OCI-LY1 (cell line): ENCODE measurements around the gene MTSS2.

Experiments used
- H2AFZ ChIP-seq: fragments of 200-600 bp; sonication (generic), shearing (Covaris generic); 2 replicates; pipeline ENCODE4 v1.6.0; 2014; ENCODE audit warnings: antibody characterized with exemption, mild to moderate bottlenecking, low read length
- H3F3A ChIP-seq: fragments of 200-600 bp; sonication (generic), shearing (Covaris generic); 2 replicates; pipeline ENCODE4 v1.6.0; 2014; ENCODE audit warnings: mild to moderate bottlenecking, antibody characterized with exemption, low read length, moderate library complexity; ENCODE audit not compliant: insufficient read depth
- H3K27ac ChIP-seq: fragments of 200-600 bp; sonication (generic); 2 replicates; pipeline ENCODE4 v1.5.1; 2014; ENCODE audit warnings: low read length, mixed run types, mild to moderate bottlenecking, low read depth; ENCODE audit not compliant: poor library complexity, severe bottlenecking
- H3K27me3 ChIP-seq: fragments of 200-600 bp; sonication (generic); 2 replicates; pipeline ENCODE4 v1.6.0; 2014; ENCODE audit warnings: antibody characterized with exemption, mild to moderate bottlenecking, low read length, moderate library complexity; ENCODE audit not compliant: insufficient read depth
- H3K36me3 ChIP-seq: fragments of 200-600 bp; sonication (generic); 2 replicates; pipeline ENCODE4 v1.6.1; 2014; ENCODE audit warnings: mild to moderate bottlenecking, antibody characterized with exemption, low read length, moderate library complexity, mixed read lengths; ENCODE audit not compliant: insufficient read depth
- H3K4me1 ChIP-seq: fragments of 200-600 bp; sonication (generic); 2 replicates; pipeline ENCODE4 v1.5.1; 2014; ENCODE audit warnings: mild to moderate bottlenecking, low read length, moderate library complexity; ENCODE audit not compliant: insufficient read depth, severe bottlenecking
- H3K4me2 ChIP-seq: fragments of 200-600 bp; sonication (generic), shearing (Covaris generic); 2 replicates; pipeline ENCODE4 v1.6.1; 2014; ENCODE audit warnings: low read length
- H3K4me3 ChIP-seq: fragments of 200-600 bp; sonication (generic); 2 replicates; pipeline ENCODE4 v1.5.1; 2014; ENCODE audit warnings: low read length, low read depth, mild to moderate bottlenecking, mixed read lengths; ENCODE audit not compliant: poor library complexity, severe bottlenecking
- H3K79me2 ChIP-seq: fragments of 200-600 bp; shearing (Covaris generic); 2 replicates; pipeline ENCODE4 v1.6.1; 2016; ENCODE audit warnings: mixed run types, low read length, mixed read lengths; ENCODE audit not compliant: insufficient read depth
- H3K9ac ChIP-seq: fragments of 200-600 bp; sonication (generic), shearing (Covaris generic); 2 replicates; pipeline ENCODE4 v1.6.1; 2014; ENCODE audit warnings: mild to moderate bottlenecking, low read length, mixed read lengths
- H3K9me2 ChIP-seq: fragments of 200-600 bp; sonication (generic), shearing (Covaris generic); 2 replicates; pipeline ENCODE4 v1.6.1; 2014; ENCODE audit warnings: low read depth, mild to moderate bottlenecking, low read length, mixed read lengths
- H3K9me3 ChIP-seq: fragments of 200-600 bp; shearing (Covaris generic); 2 replicates; pipeline ENCODE4 v1.6.1; 2014; ENCODE audit warnings: low read length, mixed read lengths
- H4K20me1 ChIP-seq: fragments of 200-600 bp; sonication (generic), shearing (Covaris generic); 2 replicates; pipeline ENCODE4 v1.6.0; 2016; ENCODE audit warnings: mild to moderate bottlenecking, low read length; ENCODE audit not compliant: insufficient read depth
- CTCF ChIP-seq: fragments of 200-600 bp; sonication (generic), shearing (Covaris generic); IDR thresholded peaks from 2 replicates; pipeline ENCODE4 v1.5.1; 2017; ENCODE audit warnings: mild to moderate bottlenecking, antibody characterized with exemption, low read length, moderate library complexity, mixed read lengths
- EZH2 ChIP-seq: fragments of 200-600 bp; sonication (generic), shearing (Covaris generic); IDR thresholded peaks from 2 replicates; pipeline ENCODE4 v1.8.0; 2017; ENCODE audit warnings: borderline replicate concordance, mixed run types, mild to moderate bottlenecking, antibody characterized with exemption, low read length, moderate library complexity, mixed read lengths

The MTSS2 gene

GRCh38 chr16:70682239-70683145, 3.4 kb downstream of the MTSS2 start:
- H3K9me3 ChIP-seq, result no peaks in the 10 kb centered on the region
- no peaks in the 10 kb centered on the region for H3K79me2 ChIP-seq
- H3K9me2 ChIP-seq, result no peaks in the 10 kb centered on the region
- no peak for TF ChIP-seq CTCF
- no peak for TF ChIP-seq EZH2
- H4K20me1 ChIP-seq, result no peaks in the 10 kb centered on the region
- H3K4me2 ChIP-seq, result no peak overlapping the region
- no peaks in the 10 kb centered on the region for H3F3A ChIP-seq
- no peak overlapping the region for H3K4me3 ChIP-seq
- no peak overlapping the region for H2AFZ ChIP-seq
- no peak overlapping the region for H3K9ac ChIP-seq
- peaks cover 5% of the 10 kb centered on the region for H3K4me1 ChIP-seq
- H3K27me3 ChIP-seq, result no peaks in the 10 kb centered on the region
- no peak overlapping the region for H3K27ac ChIP-seq
- H3K36me3 ChIP-seq, result no peaks in the 10 kb centered on the region

- H3K36me3 ChIP-seq, result no peaks in the 10 kb centered on the region
- H3K4me2 ChIP-seq, result no peak overlapping the region
- H3F3A ChIP-seq, result no peaks in the 10 kb centered on the region
- no peaks in the 10 kb centered on the region for H3K79me2 ChIP-seq
- H3K9ac ChIP-seq, result no peak overlapping the region
- no peak overlapping the region for H3K27ac ChIP-seq
- no peaks in the 10 kb centered on the region for H3K27me3 ChIP-seq
- H3K9me3 ChIP-seq, result no peaks in the 10 kb centered on the region
- no peaks in the 10 kb centered on the region for H3K9me2 ChIP-seq
- TF ChIP-seq CTCF (no peak), EZH2 (no peak)
- H4K20me1 ChIP-seq, result no peaks in the 10 kb centered on the region
- H3K4me1 ChIP-seq, result peaks cover 5% of the 10 kb centered on the region
- no peak overlapping the region for H2AFZ ChIP-seq
- H3K4me3 ChIP-seq, result no peak overlapping the region
Measured at GRCh38 chr16:70681382-70682238, 4.2 kb downstream of the MTSS2 start.

- TF ChIP-seq CTCF, result no peak
- no peak for TF ChIP-seq EZH2
- peak overlapping the region; percentile 25; the same call in 1 of the 2 replicates for H3K9ac ChIP-seq
- peak overlapping the region; percentile 41 for H3K4me3 ChIP-seq
- no peaks in the 10 kb centered on the region for H3K79me2 ChIP-seq
- no peaks in the 10 kb centered on the region for H4K20me1 ChIP-seq
- H3K36me3 ChIP-seq, result no peaks in the 10 kb centered on the region
- no peaks in the 10 kb centered on the region for H3K27me3 ChIP-seq
- no peaks in the 10 kb centered on the region for H3K9me2 ChIP-seq
- peak overlapping the region; percentile 69 for H3K4me2 ChIP-seq
- H3K27ac ChIP-seq, result no peak overlapping the region
- no peaks in the 10 kb centered on the region for H3K9me3 ChIP-seq
- peaks cover 5% of the 10 kb centered on the region for H3K4me1 ChIP-seq
- no peak overlapping the region for H2AFZ ChIP-seq
- H3F3A ChIP-seq, result no peaks in the 10 kb centered on the region
Measured at GRCh38 chr16:70680495-70681381, 5.1 kb downstream of the MTSS2 start.
